ENCODE measurements around the gene RNU1-3. TPM values are rescaled to one million over a fixed set of nuclear protein-coding genes. Genes with fewer than 3 reads are reported as not detected.
"Not testable (repeated sequence)": the region's sequence is repeated elsewhere in the genome, so short reads cannot be mapped to it uniquely, and the experiment has no call there.

The RNU1-3 gene
- total RNA-seq, 1 experiment from 2014 or later, result under 0.01 TPM

DNA sequence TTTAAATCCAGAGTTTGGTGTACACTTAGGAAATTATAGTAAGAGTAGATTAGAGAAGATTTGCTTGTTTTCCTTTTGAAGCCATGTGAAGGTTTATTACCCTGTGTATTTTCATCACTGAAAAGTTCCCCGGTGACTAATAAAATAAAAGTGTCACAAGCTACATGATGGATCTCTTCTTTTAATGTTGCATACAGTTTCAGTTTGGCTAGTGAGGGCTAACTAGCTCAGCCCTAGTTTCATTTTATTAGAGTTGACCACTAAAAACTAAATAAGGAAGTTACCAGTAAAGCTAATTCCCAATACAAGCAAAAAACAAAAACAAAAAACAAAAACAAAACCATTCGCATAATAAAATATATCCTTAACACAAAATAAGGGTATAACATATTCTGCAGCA lies 17.4 kb upstream of the RNU1-3 start:
- H3K27ac ChIP-seq; H3K27me3 ChIP-seq; DNase-seq; H3K36me3 ChIP-seq; H3K4me1 ChIP-seq; H3K4me3 ChIP-seq; H3K9me3 ChIP-seq (replicated peaks): not testable (repeated sequence)

DNA sequence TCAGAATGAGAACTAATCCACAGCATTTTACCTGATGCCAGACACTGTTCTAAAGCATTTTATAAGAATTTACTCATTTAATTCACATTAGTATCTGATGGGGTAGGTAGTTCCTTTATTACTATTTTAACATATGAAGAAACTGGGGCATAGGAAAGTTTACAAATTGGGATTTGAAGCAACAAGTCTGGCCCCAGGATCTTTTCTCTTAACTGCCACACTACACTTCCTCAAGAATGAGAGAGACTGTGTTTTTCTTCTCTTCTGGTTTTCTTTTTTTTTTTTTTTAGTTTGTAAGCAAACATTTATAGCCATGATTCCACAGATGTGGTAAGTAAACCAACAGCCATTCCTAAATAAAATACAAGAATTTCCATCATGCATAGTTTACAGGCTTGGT lies 16.1 kb upstream of the RNU1-3 start:
- not testable (repeated sequence) for DNase-seq, H3K27ac ChIP-seq, H3K27me3 ChIP-seq

DNA sequence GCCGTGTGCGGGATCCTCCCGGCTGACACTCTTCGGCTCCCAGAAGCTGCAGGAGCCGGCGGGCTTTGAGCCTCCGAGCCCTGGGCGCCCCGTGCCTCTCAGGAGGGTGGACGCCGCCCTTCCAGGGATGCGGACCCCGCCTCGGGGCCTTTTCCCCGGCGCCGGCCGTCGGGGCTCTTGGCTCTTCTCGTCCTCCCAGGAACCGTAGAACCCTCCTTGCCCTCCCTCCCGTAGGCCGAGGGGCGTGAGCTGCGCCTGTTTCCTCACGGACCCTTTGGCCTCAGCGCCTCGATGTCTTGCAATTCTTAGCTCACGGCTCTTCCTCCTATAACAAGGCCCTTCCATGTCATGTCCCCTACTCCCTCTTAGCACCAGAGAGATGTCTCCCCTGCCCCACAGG lies 13.6 kb upstream of the RNU1-3 start:
- not testable (repeated sequence) for H3K27me3 ChIP-seq; DNase-seq; H3K27ac ChIP-seq; H3K9me3 ChIP-seq (replicated peaks); H3K36me3 ChIP-seq; H3K4me1 ChIP-seq; H3K4me3 ChIP-seq

More for the DNA sequence above, 16.1 kb upstream of the RNU1-3 start:
- not testable (repeated sequence) for H3K36me3 ChIP-seq; H3K4me3 ChIP-seq; H3K4me1 ChIP-seq; H3K9me3 ChIP-seq (replicated peaks)

DNA sequence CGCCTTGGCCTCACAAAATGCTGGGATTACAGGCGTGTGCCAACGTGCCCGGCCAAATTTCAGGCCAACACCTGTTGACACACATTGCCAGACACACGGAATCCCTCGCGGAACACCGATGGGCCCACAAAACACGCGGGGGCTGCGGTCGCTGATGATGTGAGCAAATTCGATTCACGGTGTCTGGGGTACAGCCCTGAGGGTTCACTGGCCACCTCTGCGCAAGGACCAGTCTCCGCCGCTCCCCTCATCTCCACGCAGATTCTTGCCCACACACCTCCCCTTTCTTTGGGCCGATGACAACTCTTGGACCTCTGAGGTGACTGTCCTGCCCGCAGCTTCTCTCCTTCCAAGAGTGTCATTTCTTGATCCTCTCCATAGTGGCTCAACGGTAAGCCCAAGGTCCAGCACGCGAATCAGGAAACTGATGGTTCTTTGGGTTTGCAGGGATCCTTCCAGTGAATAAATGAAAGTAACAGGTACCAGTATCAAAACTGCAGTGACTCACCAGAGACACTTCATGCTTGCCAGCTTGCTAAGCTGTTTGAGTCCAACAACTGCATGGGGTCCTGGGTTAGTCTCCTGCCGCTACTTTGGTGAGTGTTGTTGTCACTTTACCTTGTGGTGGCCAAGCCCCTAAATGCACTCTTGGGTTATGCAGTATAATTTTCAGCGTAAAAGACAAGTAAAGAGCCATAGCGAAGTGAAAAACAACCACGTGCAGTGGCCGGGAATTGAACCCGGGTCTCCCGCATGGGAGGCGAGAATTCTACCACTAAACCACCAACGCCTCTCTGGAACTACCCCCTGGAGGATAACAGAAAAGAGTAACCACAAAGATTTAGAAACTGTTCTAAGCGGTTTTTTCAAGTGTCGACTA lies 11.0 kb upstream of the RNU1-3 start:
- Histone ChIP-seq H3K27me3 (no peaks in the 10 kb centered on the region), H3K4me1 (peaks cover 2% of the 10 kb centered on the region; the same call in 1 of the 2 replicates), H3K27ac (no peak overlapping the region), H3K9me3 (replicated peaks) (no peaks in the 10 kb centered on the region), H3K4me3 (no peak overlapping the region), H3K36me3 (no peaks in the 10 kb centered on the region)
- peak; percentile 81 to 83 for DNase-seq

DNA sequence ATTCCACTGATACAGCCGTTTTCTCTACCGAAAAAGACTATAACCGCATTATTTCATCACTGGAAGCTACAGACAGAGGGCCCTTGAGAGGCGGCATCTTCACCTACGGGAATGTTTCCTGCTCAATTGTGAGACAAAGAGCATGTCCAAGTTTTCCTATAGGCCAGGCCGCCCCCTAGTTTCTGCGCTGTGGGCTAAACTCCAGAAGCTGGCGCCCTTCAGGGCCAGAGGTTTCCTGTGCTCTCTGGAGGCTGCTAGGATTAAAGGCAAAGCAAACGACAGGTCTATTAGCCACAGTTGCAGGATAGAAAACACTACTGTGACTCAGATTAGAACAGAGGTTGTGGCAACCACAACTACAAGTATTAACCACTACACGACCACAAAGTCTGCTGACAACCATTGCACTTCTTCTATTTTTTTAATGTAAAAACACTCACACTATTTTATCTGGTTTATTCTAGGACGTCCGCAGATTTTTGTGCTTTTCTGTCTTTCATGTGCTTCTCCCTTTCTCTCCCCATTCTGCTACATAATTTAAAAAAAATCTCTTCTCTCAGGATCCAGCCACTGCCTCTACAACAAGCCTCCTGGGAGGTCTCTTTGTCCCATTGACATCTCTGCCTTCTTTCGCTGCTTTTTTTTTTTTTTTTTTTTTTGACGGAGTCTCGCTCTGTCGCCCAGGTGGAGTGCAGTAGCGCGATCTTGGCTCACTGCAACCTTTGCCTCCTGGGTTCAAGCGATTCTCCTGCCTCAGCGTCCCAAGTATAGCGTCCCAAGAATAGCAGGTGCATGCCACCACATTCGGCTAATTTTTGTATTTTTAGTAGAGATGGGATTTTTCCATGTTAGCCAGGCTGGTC lies 10.1 kb upstream of the RNU1-3 start:
- H3K36me3 ChIP-seq; H3K4me1 ChIP-seq; H3K4me3 ChIP-seq; H3K9me3 ChIP-seq (replicated peaks); H3K27me3 ChIP-seq; H3K27ac ChIP-seq: not testable (repeated sequence)
- DNase-seq, result peak; percentile 24 to 47

DNA sequence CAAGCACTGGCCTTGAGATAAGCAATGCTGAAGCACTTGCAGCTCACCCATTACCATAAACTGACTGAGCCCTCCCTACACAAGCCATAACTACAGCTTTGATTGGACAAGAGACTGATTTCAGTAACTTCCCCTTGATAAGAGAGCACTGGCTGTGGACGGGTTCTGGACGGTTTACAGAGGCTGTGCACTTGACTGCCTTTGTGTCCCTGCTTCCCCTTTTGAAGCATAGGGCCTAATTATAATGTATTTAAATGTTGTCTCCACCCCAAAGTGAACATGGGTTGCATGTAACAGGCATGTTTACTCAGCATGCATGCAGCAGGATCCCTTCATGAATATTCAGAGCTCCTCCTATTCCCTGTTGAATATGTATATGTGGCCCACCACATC lies 8.4 kb upstream of the RNU1-3 start:
- H3K27ac ChIP-seq; H3K27me3 ChIP-seq; DNase-seq; H3K36me3 ChIP-seq; H3K9me3 ChIP-seq (replicated peaks); H3K4me1 ChIP-seq; H3K4me3 ChIP-seq: not testable (repeated sequence)

DNA sequence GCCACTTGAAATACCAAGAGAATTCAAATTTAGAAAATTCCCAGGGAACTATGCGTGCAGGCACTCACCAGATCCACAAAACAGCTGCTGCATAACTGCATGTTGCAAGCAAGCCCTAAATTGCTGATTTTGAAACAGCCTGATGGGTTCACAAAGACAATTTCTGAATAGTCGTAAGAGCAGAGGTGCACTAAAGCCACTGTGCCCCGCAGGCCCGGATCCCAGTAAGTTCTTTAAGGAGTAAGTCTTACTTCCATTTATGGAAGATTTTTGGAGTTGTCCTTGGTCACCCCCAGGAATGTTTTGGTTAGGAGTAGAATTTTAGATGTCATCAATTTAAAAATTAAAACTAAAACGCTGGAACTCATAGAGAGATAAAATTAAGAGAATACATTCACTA lies 7.2 kb upstream of the RNU1-3 start:
- not testable (repeated sequence) for H3K36me3 ChIP-seq; H3K4me1 ChIP-seq; H3K9me3 ChIP-seq (replicated peaks); H3K27ac ChIP-seq; H3K27me3 ChIP-seq; H3K4me3 ChIP-seq; DNase-seq

DNA sequence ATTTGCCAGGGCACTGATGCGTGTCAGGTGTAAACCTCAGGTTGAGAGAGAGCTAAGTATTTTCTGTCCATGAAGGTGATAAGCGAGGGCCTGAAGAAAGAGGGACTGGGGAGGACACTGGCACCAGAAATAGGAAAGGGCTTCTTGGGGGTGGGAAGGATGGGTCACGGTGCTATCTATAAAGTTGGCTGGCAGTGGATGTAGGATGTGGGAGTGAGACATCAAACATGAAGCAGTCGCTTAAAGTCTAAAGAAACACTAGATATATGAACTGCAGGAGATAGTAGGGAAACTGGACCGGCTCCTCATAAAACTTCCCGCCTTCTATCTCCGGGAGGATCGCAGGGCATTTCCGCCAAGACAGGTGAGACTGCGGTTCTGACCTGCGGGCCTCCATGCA lies 912 bp downstream of the RNU1-3 start:
- DNase-seq; H3K36me3 ChIP-seq; H3K27ac ChIP-seq; H3K4me1 ChIP-seq; H3K4me3 ChIP-seq; H3K27me3 ChIP-seq; H3K9me3 ChIP-seq (replicated peaks): not testable (repeated sequence)

DNA sequence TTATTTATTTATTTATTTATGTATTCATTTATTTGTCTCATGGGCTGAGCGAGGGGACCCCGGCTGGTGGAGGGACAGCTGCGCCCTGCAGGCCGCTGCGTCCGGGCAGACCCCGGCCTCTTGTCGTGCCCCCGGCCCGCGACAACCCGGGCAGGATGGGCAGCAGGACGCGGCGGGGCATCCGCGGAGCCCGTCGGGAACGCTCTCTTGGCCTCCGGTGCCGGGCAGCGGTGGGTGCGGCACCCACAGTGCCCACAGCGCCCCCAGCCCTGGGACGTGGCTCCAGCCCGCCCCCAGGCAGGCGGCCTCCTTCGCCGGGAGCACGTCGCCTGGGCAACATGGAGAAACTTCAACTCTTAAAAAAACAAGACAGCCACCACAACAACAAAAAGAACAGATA lies 8.5 kb downstream of the RNU1-3 start:
- H3K36me3 ChIP-seq; H3K27ac ChIP-seq; H3K27me3 ChIP-seq; DNase-seq; H3K9me3 ChIP-seq (replicated peaks); H3K4me1 ChIP-seq; H3K4me3 ChIP-seq: not testable (repeated sequence)

DNA sequence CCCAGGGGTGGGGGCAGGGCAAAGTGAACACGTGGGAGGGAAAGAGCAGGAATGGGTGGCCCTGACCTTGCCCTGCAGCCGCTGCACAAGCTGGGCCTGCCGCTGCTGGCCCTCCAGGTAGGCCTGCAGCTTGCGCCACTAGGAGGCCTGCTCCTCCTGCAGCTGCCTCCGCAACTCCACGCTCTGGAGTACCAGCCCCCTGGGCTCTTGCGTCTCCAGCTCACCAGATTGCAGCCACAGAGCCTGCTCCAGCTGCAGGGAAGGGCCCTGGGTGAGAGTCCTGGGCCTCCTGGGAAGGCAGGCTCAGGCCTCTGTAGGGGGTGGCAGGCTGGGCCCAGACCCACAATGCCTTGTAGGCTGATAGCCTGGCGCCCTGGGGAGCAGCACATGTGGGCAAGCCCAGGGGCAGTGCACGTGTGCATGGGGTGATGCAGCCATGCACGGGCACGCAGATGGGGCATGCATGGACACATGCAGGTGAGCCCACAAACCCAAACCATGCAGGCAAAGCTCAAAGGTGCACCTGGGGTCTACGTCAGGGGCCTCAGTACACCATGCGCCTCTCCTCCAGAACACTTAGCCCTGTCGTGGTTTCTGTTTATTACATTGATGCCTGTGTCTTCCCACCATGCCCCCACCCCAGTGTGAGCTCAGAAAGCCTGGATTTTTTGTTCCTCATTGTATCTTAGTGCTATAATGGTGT lies 9.6 kb downstream of the RNU1-3 start:
- DNase-seq; H3K4me1 ChIP-seq; H3K9me3 ChIP-seq (replicated peaks); H3K27me3 ChIP-seq; H3K4me3 ChIP-seq; H3K27ac ChIP-seq; H3K36me3 ChIP-seq: not testable (repeated sequence)

DNA sequence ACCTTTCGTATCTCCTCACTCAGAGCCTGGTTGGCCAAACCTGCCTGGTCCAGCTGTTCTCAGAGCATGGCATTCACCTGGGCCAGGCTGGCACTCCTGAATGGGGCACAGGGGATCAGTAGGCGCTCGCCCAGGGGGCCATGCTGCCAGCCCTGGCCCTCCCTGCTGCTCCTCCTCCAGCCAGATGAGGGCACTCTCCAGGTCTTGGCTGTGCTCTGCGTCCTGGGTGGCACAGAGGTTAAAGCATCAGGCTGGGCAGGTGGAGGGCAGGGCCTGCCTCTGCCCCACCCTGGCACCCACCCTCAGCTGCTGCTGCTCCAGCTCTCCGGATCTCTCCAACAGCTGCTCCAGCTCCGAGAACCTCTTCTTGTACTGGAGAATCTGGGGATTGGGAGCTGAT lies 10.2 kb downstream of the RNU1-3 start:
- not testable (repeated sequence) for H3K27me3 ChIP-seq; H3K4me3 ChIP-seq; H3K4me1 ChIP-seq; DNase-seq; H3K36me3 ChIP-seq; H3K27ac ChIP-seq; H3K9me3 ChIP-seq (replicated peaks)

DNA sequence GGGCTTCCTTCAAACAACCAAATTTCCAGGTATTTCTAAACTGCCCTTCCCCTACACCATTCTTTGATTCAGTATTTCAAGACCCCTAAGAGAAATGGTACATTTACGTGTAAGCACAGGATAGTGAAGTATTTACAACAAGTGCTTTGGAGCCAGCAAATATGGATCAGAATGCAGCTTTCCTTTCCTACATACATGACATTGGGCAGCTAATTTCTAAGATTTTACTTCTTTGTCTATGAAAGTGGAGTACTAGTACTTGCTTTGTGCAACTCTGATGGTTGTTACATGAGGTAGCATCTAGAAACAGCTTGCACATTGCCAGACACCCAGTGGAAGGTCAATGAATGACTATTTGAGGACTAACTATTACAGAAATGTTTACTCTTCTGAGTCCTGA lies 15.2 kb downstream of the RNU1-3 start:
- H3K4me1 ChIP-seq; H3K4me3 ChIP-seq; DNase-seq; H3K27me3 ChIP-seq; H3K36me3 ChIP-seq; H3K9me3 ChIP-seq (replicated peaks); H3K27ac ChIP-seq: not testable (repeated sequence)

DNA sequence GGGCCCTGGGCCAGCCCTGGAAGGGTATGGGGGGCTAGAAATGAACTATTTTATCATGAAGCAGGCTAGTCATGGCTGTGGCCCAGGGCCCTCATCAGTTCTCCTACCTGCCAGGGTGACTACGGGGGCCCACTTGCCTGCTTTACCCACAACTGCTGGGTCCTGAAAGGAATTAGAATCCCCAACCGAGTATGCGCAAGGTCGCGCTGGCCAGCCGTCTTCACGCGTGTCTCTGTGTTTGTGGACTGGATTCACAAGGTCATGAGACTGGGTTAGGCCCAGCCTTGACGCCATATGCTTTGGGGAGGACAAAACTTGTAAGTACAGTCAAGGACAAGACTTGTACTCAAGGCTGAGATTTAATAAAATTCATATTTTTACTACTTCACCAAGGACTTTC lies 16.8 kb downstream of the RNU1-3 start:
- H3K4me1 ChIP-seq, H3K36me3 ChIP-seq: not testable (repeated sequence)
- peak in 1 of 2 experiments; percentile 7 for DNase-seq

DNA sequence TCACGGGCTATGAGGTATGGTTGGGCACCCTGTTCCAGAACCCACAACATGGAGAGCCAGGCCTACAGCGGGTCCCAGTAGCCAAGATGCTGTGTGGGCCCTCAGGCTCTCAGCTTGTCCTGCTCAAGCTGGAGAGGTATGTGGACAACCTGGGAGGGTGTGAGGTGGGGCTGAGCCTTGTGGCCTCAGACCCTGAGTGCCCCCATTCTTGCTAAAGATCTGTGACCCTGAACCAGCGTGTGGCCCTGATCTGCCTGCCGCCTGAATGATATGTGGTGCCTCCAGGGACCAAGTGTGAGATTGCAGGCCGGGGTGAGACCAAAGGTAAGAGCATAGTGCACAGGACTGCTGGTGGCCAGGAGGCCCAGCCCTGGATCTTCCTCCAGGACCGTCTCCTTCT lies 17.4 kb downstream of the RNU1-3 start:
- DNase-seq; H3K36me3 ChIP-seq; H3K27me3 ChIP-seq; H3K4me1 ChIP-seq; H3K4me3 ChIP-seq; H3K27ac ChIP-seq; H3K9me3 ChIP-seq (replicated peaks): not testable (repeated sequence)

More for the DNA sequence above, 16.8 kb downstream of the RNU1-3 start:
- not testable (repeated sequence) for H3K4me3 ChIP-seq; H3K9me3 ChIP-seq (replicated peaks); H3K27ac ChIP-seq; H3K27me3 ChIP-seq

DNA sequence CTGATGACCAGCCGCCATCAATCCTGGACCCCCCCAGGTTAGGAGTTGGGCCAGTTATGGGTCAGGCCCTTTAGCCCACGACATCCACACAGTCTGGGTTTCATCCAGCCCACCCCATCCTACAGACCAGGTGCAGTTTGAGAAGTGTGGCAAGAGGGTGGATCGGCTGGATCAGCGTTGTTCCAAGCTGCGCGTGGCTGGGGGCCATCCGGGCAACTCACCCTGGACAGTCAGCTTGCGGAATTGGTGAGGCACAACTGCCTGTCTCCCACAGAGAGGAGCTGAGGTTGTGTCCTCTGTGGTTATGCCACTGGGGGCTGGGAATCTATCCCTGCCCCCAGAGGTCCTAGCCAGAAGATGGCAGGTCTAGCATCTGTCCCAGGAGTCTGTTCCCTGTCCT lies 18.0 kb downstream of the RNU1-3 start:
- not testable (repeated sequence) for H3K4me3 ChIP-seq; H3K27ac ChIP-seq; DNase-seq; H3K4me1 ChIP-seq; H3K36me3 ChIP-seq; H3K27me3 ChIP-seq; H3K9me3 ChIP-seq (replicated peaks)
